HK-2 (cell line): Measurements from ENCODE around the gene HSF2.
"Not testable (repeated sequence)": the region's sequence is repeated elsewhere in the genome, so short reads cannot be mapped to it uniquely, and the experiment has no call there.

ENCODE experiments used
- DNase-seq: peaks from one replicate; pipeline ENCODE4 v3.0.0-alpha.2; 2018; ENCODE audit not compliant: unreplicated experiment

HSF2 gene

GRCh38 chr6:122452509-122452908, 53.1 kb downstream of the HSF2 start:
- no peak for DNase-seq

- DNase-seq = no peak
Measured at GRCh38 chr6:122454673-122455072, 55.2 kb downstream of the HSF2 start.

GRCh38 chr6:122455116-122455515, 55.7 kb downstream of the HSF2 start:
- not testable (repeated sequence) for DNase-seq

GRCh38 chr6:122458087-122458486, 58.6 kb downstream of the HSF2 start:
- DNase-seq = no peak

- DNase-seq = no peak
Measured at GRCh38 chr6:122459240-122459639, 59.8 kb downstream of the HSF2 start.

- DNase-seq = not testable (repeated sequence)
Measured at GRCh38 chr6:122459865-122460416, 60.5 kb downstream of the HSF2 start.

- no peak for DNase-seq
Measured at GRCh38 chr6:122461885-122462284, 62.4 kb downstream of the HSF2 start.

- peak; percentile 91 for DNase-seq
Measured at GRCh38 chr6:122471107-122472021, 71.9 kb downstream of the HSF2 start, which contains the start of gene SERINC1. Gene SERINC1, minus strand, starts transcription at chr6:122471807. Its CDS starts 70 bp downstream, at chr6:122471737.

- no peak for DNase-seq
Measured at GRCh38 chr6:122472022-122472340, 72.5 kb downstream of the HSF2 start.

- DNase-seq = no peak
Measured at GRCh38 chr6:122476131-122476530, 76.7 kb downstream of the HSF2 start.

- DNase-seq = no peak
Measured at GRCh38 chr6:122482750-122483080, 83.3 kb downstream of the HSF2 start.
